Uterus (tissue), 4 donors: ENCODE measurements around the gene RETNLB. TPM values are rescaled to one million over a fixed set of nuclear protein-coding genes. Genes with fewer than 3 reads are reported as not detected.

Experiments
- DNase-seq, 2 donors: peaks; one replicate each; pipeline ENCODE4 v3.0.0-alpha.2; 2019 to 2020
- H3K27ac ChIP-seq, 2 donors: fragments of 200-600 bp; sonication (generic); 1 replicate in 1 of 2; 2 replicates in 1 of 2; pipeline ENCODE4 v1.5.1; 2016 to 2018
- H3K27me3 ChIP-seq, 2 donors: fragments of 200-600 bp; sonication (generic); one replicate each; pipeline ENCODE4 v1.5.1; 2018 to 2019; ENCODE audit warnings: control low read depth in 1 of 2
- H3K36me3 ChIP-seq, 2 donors: fragments of 200-600 bp; sonication (generic); one replicate each; pipeline ENCODE4 v1.5.1; 2019; ENCODE audit warnings: control low read depth in 1 of 2
- H3K4me1 ChIP-seq, 2 donors: fragments of 200-600 bp; sonication (generic); one replicate each; pipeline ENCODE4 v1.5.1; 2018 to 2019; ENCODE audit warnings: control low read depth in 1 of 2
- H3K4me3 ChIP-seq, 2 donors: fragments of 200-600 bp; sonication (generic); 1 replicate in 1 of 2; 2 replicates in 1 of 2; pipeline ENCODE4 v1.5.1; 2018 to 2019; ENCODE audit warnings: mild to moderate bottlenecking in 1 of 2
- H3K9me3 ChIP-seq, 2 donors: fragments of 200-600 bp; sonication (generic); one replicate each; pipeline ENCODE4 v1.5.1; 2019; ENCODE audit warnings: control low read depth in 1 of 2
- POLR2A ChIP-seq, 2 donors: fragments of 450-650 bp; IDR thresholded peaks; one replicate each; pipeline ENCODE4 v1.6.1; 2016; ENCODE audit warnings: antibody characterized with exemption in 2 of 2, mild to moderate bottlenecking in 1 of 2, moderate library complexity in 1 of 2
- intact Hi-C: fragments of 100-400 bp; cut with DNase I; formaldehyde crosslinking; loops from one replicate; pipeline ENCODE4 v1.15.1; 2023; ENCODE audit warnings: low total_unique reads
- total RNA-seq, 4 donors: library from RNA; depleted of rRNA in 3 of 4; stranded (reverse); fragments of >200 nt in 3 of 4; gene quantifications; one replicate each; pipeline versions ENCODE4 v1.1.0 to v1.2.4, GENCODE V29; 2014 to 2023
- TF ChIP-seq, protein P1 (sequence below), 4 experiments: fragments of 200-600 bp in 2 of 4; fragments of 450-650 bp in 2 of 4; sonication (generic) in 2 of 4; IDR thresholded peaks; one replicate each; pipeline ENCODE4 v1.5.1; 2016 to 2019; ENCODE audit warnings: antibody characterized with exemption in 4 of 4, mild to moderate bottlenecking in 2 of 4, moderate library complexity in 1 of 4
- donor health status: DM: yes; HTN: yes; CAD: no.

Gene RETNLB
- total RNA-seq, 4 donors from 2014 or later = not detected

DNA sequence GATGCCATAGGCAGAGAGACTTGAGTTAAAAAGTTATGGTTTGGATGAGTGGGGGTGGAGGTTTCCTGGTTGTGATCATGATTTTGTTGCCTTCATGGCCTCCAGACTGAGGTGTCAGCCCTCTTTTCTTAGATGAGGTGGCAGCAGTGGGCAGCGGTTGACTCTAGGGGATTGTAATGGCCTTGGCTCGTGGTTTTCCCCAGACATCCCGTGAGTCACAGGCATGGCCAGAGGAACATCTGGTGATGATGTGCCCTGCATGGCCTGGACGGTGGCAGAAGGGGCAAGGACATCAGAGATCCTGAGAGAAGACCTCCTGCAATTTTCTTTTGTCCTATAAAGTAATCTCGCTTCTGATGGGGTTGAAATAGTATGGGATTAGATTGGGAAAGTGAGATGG lies 12.4 kb downstream of the RETNLB start:
- no peaks in the 10 kb centered on the region for H3K9me3 ChIP-seq
- no peaks in the 10 kb centered on the region for H3K36me3 ChIP-seq
- H3K4me3 ChIP-seq = no peak overlapping the region
- intact Hi-C loops = no loop called here
- DNase-seq = no peak
- no peak for TF ChIP-seq POLR2A (IDR thresholded peaks at IDR 0.05)
- TF ChIP-seq, protein P1, sequence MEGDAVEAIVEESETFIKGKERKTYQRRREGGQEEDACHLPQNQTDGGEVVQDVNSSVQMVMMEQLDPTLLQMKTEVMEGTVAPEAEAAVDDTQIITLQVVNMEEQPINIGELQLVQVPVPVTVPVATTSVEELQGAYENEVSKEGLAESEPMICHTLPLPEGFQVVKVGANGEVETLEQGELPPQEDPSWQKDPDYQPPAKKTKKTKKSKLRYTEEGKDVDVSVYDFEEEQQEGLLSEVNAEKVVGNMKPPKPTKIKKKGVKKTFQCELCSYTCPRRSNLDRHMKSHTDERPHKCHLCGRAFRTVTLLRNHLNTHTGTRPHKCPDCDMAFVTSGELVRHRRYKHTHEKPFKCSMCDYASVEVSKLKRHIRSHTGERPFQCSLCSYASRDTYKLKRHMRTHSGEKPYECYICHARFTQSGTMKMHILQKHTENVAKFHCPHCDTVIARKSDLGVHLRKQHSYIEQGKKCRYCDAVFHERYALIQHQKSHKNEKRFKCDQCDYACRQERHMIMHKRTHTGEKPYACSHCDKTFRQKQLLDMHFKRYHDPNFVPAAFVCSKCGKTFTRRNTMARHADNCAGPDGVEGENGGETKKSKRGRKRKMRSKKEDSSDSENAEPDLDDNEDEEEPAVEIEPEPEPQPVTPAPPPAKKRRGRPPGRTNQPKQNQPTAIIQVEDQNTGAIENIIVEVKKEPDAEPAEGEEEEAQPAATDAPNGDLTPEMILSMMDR (IDR thresholded peaks at IDR 0.05) = no peak
- H3K27ac ChIP-seq = no peak overlapping the region
- H3K27me3 ChIP-seq = no peaks in the 10 kb centered on the region
- no peaks in the 10 kb centered on the region for H3K4me1 ChIP-seq

DNA sequence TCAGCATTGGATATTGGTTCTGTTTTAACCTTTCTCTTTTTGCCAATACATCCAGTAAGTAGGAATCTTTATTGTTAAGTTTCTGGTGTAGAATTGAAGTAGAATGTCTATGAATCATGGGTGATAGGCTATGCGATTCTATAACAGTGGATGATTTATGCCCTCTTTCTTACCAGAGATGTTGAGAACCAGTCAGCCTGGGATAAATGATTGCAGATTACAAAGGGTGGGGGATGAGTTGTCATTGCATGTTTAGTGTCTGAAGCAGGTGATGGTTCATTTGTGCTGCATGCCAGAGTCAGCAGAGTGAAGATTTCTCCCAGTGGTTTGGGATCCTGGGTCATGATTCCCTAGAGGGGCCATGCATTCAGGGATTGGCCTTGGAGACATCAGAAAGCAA lies 14.3 kb downstream of the RETNLB start:
- H3K27ac ChIP-seq = no peak overlapping the region
- no peak overlapping the region for H3K4me3 ChIP-seq
- H3K27me3 ChIP-seq = no peaks in the 10 kb centered on the region
- H3K4me1 ChIP-seq = no peaks in the 10 kb centered on the region
- intact Hi-C loops = no loop called here
- no peak for DNase-seq
- H3K36me3 ChIP-seq = no peaks in the 10 kb centered on the region
- H3K9me3 ChIP-seq = no peaks in the 10 kb centered on the region
- TF ChIP-seq, protein P1 (IDR thresholded peaks at IDR 0.05) = no peak
- no peak for TF ChIP-seq POLR2A (IDR thresholded peaks at IDR 0.05)

DNA sequence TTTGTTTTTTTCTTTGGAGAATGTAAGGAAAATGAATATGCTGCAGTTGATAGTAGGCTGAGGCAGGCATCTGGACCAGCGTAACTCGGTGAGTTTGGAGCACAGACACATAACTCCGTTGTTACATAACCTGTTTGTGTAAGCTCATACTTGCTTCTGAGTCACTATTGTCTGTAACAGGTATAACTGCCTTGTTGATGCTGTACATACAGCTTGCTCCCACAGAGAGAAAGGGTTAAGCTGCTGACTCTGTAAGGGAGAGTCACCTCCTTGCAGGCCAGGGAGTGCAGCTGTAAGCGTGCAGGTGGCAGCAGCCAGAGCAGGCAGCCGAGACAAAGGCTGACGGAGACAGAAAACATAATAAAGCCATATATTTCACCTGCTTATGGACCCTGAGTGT lies 20.4 kb downstream of the RETNLB start:
- no peaks in the 10 kb centered on the region for H3K27me3 ChIP-seq
- H3K4me1 ChIP-seq = no peaks in the 10 kb centered on the region
- intact Hi-C loops = no loop called here
- no peak for DNase-seq
- H3K27ac ChIP-seq = no peak overlapping the region
- TF ChIP-seq, protein P1 (IDR thresholded peaks at IDR 0.05) = no peak
- no peak for TF ChIP-seq POLR2A (IDR thresholded peaks at IDR 0.05)
- no peaks in the 10 kb centered on the region for H3K9me3 ChIP-seq
- H3K36me3 ChIP-seq = no peaks in the 10 kb centered on the region
- no peak overlapping the region for H3K4me3 ChIP-seq

DNA sequence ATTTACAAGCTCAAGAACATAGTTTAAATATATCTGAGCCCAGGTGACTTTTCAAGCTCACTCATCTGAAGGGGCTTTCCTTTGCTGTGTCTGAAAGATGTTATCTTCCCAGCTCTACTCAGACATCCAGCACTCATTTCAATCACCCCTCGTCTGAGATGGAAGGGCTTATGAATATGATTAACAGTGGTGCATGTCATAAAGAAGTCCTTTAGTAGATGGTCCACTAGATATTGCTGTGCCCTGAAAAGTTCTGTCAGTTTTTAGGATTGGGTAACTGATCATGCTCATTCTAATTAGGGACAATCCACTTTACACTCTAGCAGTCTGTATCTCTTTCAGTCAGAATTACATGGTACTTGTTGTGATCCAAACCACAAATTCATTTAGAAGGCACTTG lies 28.3 kb downstream of the RETNLB start:
- no peak for TF ChIP-seq POLR2A (IDR thresholded peaks at IDR 0.05)
- TF ChIP-seq, protein P1 (IDR thresholded peaks at IDR 0.05) = no peak
- Histone ChIP-seq H3K27me3 (no peaks in the 10 kb centered on the region), H3K4me3 (no peak overlapping the region), H3K9me3 (no peaks in the 10 kb centered on the region), H3K27ac (no peak overlapping the region), H3K4me1 (no peaks in the 10 kb centered on the region), H3K36me3 (no peaks in the 10 kb centered on the region)
- no peak for DNase-seq
- intact Hi-C loops = no loop called here

DNA sequence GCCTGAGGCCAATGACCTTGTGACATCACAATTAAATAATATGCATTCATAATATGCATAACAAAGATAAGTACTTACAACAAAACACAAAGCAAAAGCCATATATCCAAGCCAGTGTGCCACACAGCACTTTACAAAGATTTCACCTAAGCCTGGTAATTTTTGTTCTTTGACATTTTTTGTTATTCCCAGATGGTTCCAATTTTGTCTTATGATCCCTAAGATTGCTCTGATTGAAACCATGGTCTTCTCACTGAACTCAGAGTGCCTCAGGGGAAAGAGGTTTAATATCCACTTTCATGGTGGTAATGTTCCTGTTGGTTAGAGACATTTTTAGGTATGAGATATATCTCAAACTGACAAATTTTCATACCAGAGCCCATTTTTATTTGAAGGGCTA lies 29.1 kb downstream of the RETNLB start:
- intact Hi-C loops = no loop called here
- no peak for TF ChIP-seq POLR2A (IDR thresholded peaks at IDR 0.05)
- TF ChIP-seq, protein P1 (IDR thresholded peaks at IDR 0.05) = no peak
- DNase-seq = no peak
- Histone ChIP-seq H3K27me3 (no peaks in the 10 kb centered on the region), H3K9me3 (no peaks in the 10 kb centered on the region), H3K27ac (no peak overlapping the region), H3K4me3 (no peak overlapping the region), H3K4me1 (no peaks in the 10 kb centered on the region), H3K36me3 (no peaks in the 10 kb centered on the region)
